SK-N-SH treated with all-trans-retinoic acid at 6 μM for 48 hours (cell line): ENCODE results near the gene OR9Q1.

ENCODE experiments used
- GLIS3 ChIP-seq: fragments of 250-450 bp; sonication (Bioruptor Pico); IDR thresholded peaks from 2 replicates; pipeline ENCODE4 v1.5.0; 2020; ENCODE audit warnings: mild to moderate bottlenecking, moderate library complexity
- ISL1 ChIP-seq: fragments of 250-450 bp; sonication (Bioruptor Pico); IDR thresholded peaks from 2 replicates; pipeline ENCODE4 v2.1.2; 2022; ENCODE audit warnings: mild to moderate bottlenecking, moderate library complexity
- ZFP30 ChIP-seq: fragments of 450-650 bp; formaldehyde crosslinking; IDR thresholded peaks from 2 replicates; pipeline ENCODE4 v1.5.0; 2022; ENCODE audit warnings: mild to moderate bottlenecking, moderate library complexity
- ZNF8 ChIP-seq: fragments of 450-650 bp; formaldehyde crosslinking; IDR thresholded peaks from 2 replicates; pipeline ENCODE4 v1.5.0; 2020; ENCODE audit warnings: mild to moderate bottlenecking, moderate library complexity
- TF ChIP-seq, protein P1 (sequence below): fragments of 250-450 bp; sonication (Bioruptor Pico); IDR thresholded peaks from 2 replicates; pipeline ENCODE4 v1.8.0; 2020; ENCODE audit warnings: mild to moderate bottlenecking, moderate library complexity, borderline replicate concordance

- TF ChIP-seq ISL1 (CRISPR knock-in tag): no peak
- TF ChIP-seq, protein P1, sequence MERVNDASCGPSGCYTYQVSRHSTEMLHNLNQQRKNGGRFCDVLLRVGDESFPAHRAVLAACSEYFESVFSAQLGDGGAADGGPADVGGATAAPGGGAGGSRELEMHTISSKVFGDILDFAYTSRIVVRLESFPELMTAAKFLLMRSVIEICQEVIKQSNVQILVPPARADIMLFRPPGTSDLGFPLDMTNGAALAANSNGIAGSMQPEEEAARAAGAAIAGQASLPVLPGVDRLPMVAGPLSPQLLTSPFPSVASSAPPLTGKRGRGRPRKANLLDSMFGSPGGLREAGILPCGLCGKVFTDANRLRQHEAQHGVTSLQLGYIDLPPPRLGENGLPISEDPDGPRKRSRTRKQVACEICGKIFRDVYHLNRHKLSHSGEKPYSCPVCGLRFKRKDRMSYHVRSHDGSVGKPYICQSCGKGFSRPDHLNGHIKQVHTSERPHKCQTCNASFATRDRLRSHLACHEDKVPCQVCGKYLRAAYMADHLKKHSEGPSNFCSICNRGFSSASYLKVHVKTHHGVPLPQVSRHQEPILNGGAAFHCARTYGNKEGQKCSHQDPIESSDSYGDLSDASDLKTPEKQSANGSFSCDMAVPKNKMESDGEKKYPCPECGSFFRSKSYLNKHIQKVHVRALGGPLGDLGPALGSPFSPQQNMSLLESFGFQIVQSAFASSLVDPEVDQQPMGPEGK (CRISPR knock-in tag): no peak
- no peak for TF ChIP-seq ZFP30 (CRISPR knock-in tag)
- TF ChIP-seq GLIS3 (CRISPR knock-in tag): no peak
- TF ChIP-seq ZNF8 (CRISPR knock-in tag): no peak
Observed at GRCh38 chr11:58046231-58046630, 22.6 kb downstream of the OR9Q1 start.
